Amniotic epithelial cell (primary cell): ENCODE measurements around the gene GUCY1A2.
"Not testable (repeated sequence)": the region's sequence is repeated elsewhere in the genome, so short reads cannot be mapped to it uniquely, and the experiment has no call there.

Source experiments
- DNase-seq: peaks from one replicate; pipeline ENCODE4 v3.0.0-alpha.2; 2010; ENCODE audit warnings: low read depth

Gene GUCY1A2

DNA sequence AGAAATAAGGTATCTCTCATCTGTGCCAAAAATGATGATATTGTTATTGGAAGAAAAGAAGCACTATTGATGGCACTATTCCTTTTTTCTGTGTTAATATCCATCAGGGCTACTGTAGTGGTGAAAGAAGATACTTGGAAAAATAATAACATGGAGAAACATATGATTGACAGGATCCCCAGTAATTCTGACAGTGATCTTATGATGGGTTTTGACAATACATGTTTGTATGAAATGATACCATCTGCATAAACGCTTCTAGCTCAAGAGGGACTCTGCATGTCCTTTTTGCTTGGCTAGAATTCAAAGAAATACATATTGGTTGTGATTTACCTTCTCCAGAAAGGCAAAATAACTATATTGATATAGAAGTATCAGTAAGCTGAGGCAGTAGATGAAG, 178.1 kb downstream of the GUCY1A2 start:
- no peak for DNase-seq

DNA sequence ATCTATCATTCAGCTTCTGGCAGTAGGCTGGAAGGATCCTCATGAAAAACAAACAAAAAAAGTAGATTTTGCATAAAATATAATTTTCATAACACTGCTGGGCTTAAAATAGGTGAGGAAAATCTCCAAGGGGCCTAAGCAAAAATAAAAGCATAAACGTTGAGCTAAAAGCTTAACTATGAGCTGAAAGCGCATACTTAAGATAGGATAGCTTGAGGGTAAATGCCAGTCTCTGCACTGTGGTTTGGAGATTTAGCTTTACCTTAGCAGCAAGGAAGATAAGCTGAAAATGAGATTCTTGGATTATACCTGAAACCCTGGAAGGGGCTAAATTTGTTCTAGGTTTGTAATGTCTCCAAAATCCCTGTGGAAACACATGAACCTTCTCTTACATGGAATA, 183.7 kb downstream of the GUCY1A2 start:
- no peak for DNase-seq

GRCh38 chr11:106828976-106829375, 189.3 kb downstream of the GUCY1A2 start:
- peak; percentile 65 for DNase-seq

DNA sequence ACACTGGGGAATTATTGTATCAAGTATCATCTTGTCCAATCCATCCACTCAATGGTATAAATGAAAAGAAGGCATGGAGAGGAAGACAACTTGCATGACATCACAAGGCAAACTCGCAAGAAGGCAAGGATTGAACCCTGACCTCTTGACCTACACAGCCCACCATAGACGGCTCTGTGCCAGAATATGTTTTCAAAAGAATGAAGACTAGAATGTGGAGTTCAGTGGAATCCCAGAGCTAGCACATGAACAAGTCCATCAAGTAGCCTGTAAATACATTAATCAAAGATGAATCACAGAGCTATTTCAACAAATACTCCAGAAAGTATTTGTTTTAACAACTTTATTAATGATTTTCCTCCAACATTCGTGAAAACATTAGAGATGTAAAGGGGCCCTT, 189.7 kb downstream of the GUCY1A2 start:
- DNase-seq, result peak; percentile 52

DNA sequence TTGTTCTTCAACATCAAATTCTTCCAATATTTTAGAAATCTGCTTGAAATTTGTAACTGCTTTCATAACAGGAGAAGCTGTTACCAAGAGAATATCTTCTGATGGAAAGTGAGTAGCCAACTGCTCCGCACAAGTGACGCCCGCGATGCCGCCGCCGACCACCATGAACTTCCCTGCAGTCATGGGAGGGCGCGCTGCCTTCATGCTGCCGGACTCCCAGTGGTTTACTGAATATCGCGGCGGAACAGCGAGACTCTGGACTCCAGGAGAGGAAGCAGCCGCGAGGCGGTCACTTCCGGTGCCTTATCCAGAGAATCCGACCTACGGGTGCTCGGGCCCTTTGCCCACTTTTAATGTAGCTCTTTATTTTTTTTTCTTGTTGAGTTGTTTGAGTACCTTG, 190.6 kb downstream of the GUCY1A2 start:
- no peak for DNase-seq

DNA sequence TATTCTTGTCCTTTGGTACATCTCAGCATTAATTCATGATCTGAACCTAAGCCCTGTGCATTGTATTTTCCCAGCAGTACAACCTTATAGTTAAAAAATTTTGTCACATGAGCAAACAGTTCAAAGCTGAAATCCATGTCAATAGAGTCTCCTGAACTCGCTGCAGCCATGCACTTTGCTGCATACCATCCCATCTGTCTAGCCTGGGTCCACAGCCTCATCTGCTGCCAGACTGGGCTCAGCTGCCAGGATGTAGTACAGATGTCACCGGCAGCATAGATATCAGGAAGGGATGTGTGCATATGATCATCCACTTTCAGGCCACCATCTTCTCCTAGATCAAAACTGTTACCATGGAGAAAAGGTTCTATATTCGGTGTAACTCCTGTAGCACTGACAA, 191.7 kb downstream of the GUCY1A2 start:
- DNase-seq, result not testable (repeated sequence)

DNA sequence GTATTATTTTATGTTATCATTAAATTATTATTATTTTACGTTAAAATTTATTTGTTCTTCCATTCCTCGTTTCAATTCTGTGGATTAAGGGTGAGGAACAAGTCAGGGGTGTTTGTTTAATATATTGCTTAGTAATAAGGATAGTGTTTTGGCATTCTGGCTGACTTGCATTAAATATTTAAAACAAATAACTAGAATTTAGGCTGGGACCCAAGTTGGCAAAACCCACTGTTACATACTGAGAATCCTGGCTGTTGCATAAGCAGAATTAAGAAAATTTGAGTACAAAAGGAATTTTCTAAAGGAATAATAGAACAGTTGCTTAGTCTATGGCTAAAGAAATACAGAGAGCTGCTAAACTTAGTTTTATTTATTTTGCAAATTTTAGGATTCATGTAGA, 196.4 kb downstream of the GUCY1A2 start:
- DNase-seq, result no peak

DNA sequence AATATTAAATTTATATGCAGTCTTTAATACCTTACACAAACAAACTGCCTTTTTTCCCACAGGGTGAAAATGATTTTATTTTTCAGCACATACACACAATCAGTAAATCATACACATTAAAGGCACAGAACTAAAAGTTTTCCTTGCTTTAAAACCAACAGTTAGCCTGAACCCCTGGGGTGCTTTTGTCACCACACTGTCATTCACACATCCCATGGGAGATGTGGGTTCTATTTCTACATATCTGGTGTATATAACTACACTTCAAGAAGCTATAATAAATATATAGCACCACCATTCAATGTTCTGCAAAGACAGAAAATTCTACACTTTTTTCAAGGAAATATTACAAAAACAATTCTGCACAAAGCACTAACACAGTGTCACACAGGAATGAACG, 197.0 kb downstream of the GUCY1A2 start:
- no peak for DNase-seq

DNA sequence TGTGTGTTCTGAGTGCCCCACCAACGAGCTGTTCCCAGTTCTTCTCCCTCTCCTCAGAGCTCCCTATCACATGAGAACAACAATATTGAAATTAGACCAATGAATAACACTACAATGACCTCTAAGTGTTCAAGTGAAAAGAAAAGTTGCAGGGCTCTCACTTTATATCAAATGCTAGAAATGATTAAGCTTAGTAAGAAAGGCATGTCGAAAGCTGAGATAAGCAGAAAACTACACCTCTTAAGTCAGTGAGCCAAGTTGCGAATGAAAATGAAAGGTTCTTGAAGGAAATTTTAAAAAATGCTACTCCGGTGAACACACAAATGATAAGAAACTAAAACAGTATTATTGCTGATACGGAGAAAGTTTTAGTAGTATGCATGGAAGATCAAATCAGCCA, 199.8 kb downstream of the GUCY1A2 start:
- DNase-seq, result no peak

DNA sequence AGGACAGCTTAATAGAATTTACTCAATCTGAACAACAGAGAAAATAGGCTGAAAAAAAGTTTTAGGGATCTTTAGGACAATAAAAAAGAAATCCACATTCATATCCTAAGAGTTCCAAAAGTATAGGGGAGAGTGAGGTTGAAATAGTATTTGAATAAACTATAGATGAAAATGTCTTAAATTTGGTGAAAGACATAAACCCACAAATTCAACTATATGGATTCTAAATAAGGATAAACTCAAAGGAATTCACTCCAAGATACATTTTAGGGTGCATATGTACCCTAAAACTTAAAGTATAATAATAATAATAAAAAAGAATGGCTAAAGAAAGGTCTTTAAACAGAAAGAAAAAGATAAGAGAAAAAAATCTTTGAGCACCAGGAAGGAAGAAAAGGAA, 203.1 kb downstream of the GUCY1A2 start:
- DNase-seq, result no peak

DNA sequence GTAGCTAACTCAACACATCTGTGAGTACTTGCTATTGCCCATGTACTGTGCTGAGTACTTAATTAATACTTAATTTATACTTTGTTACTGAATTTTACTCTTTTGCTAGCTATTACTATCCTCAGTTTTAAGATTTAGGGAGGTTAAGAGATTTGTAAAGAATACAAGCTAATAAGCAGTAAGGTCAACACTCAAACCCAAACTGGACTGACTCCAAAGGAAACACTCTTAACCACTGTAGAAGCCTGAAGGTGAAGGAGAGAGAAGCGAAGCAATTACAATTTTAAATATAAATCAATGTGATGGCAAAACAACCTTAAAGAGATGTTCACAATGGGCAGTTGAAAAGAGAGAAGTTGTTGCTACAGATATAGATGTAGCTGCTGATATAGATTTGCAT, 204.5 kb downstream of the GUCY1A2 start:
- no peak for DNase-seq

- DNase-seq, result peak; percentile 4
Measured at GRCh38 chr11:106794058-106794457, 224.2 kb downstream of the GUCY1A2 start.

DNA sequence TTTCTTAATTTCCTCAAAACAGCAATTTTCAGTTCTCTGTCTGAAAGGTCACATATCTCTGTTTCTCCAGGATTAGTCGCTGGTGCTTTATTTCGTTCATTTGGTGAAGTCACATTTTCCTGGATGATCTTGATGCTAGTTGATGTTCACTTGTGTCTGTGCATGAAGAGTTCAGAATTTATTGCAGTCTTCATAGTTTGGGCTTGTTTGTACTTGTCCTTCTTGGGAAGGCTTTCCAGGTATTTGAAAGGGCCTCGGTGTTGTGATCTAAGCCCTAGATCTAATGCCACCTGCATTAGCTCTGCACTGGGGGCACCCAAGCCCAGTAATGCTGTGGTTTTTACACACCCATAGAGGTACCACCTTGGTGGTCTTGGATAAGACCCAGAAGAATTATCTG, 228.9 kb downstream of the GUCY1A2 start:
- no peak for DNase-seq

- DNase-seq, result no peak
Measured at GRCh38 chr11:106787454-106787853, 230.8 kb downstream of the GUCY1A2 start.

- peak; percentile 9 for DNase-seq
Measured at GRCh38 chr11:106785913-106786650, 232.2 kb downstream of the GUCY1A2 start.

DNA sequence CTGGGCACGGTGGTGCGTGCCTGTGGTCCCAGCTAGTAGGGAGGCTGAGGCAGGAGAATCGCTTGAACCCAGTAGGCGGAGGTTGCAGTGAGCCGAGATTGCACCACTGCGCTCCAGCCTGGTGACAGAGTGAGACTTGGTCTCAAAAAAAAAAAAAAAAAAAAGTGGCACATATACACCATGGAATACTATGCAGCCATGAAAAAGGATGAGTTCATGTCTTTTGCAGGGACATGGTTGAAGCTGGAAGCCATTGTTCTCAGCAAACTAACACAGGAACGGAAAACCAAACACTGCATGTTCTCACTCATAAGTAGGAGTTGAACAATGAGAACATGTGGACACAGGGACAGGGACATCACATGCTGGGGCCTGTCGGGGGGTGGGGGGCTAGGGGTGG, 241.0 kb downstream of the GUCY1A2 start:
- DNase-seq, result not testable (repeated sequence)

DNA sequence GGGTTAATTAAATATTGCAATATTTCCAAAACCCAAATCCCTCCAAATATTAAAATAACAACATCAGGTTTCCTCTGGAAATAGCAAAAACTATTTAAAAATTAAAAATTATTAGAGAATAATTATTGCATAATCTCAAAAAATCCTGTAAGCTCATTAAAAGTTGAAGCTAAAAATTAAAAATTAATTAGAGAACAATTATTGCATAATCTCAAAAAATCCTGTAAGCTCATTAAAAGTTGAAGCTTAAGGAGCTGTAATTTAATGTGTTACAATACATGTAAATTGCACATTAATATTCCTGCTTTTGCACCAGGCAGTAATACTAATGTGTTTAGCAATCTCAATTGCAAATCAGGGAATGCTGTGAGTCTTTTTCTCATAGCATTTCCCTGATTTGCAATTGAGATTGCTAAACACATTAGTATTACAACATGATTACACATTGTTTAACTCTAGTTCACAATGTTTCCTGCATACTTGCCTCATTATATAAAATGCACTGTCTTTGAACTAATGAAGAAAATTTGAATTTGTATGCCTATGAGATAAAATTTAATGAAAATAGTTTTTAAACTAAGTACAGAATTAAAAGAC, 247.7 kb downstream of the GUCY1A2 start:
- peak; percentile 66 for DNase-seq

DNA sequence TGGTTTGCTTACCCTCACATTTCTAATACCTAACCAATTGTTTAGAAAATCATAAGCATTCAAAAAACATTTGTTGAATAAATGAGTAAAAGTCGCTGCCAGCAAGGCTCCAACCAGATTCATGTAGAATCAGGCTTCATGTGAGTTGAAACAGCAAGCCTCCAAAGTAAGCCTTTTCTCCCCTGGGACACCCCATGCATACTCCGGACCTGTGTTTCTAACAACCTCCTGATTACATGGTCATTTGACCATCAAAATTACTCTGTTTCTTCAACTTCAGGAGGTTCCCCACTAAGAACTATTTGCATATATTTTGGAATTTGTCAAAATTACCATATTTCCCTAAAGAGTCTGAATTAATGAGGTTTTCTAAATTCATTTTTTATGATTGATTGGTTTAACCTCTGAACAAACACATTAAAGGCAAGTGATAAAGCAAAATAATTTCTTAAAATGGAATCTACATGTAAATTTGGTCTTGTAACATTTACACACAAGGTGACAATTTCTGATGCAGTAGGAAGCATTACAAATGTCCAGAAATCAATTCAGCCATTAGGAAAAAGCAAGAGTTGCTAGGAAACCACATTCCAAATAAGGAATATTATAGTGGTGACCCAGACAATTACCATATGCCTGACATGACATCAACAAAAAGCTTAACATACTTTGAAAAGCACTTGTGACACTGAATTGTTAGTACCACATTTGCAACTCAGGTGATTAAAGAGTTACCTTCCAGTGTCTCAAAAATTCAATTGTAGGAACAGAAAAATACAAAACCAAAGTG, 252.6 kb downstream of the GUCY1A2 start:
- no peak for DNase-seq

DNA sequence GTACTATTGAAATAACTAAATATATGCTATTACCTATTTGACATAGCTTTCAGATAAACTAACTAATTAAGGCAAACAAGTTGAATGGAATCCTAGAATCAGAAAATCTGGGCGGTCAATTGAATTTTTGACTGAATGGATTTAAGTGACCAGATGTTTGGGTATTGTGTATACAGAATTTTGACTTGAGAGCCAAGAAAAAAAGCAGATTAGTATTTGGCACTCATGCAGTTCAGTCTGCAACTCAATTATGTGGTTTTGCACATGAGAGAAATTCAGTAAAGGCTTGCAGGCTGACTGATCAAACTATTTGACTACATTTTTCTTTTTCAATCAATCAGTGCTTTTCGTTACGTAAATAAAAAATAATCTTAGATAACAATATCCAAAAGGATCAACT, 254.8 kb downstream of the GUCY1A2 start:
- no peak for DNase-seq

DNA sequence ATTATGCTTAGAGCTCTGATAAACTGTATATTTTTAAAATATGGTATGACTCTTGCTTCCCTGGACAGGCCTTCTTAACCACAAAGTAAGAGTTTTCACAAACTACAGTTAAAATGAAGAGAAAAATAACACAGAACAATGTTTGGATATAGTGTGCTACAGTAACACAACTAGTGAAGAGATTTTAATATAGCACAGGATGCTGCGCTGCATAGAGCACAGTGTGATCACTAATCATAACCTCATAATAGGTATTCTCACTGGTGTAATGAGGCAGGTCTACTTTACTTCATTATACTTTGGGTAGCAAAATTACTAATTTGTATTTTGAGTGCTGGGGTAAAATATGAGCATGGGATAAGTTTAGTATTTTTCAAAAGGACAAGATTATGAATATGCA, 256.5 kb downstream of the GUCY1A2 start:
- no peak for DNase-seq

- no peak for DNase-seq
Measured at GRCh38 chr11:106761240-106761639, 257.0 kb downstream of the GUCY1A2 start.

GRCh38 chr11:106748059-106748458, 270.2 kb downstream of the GUCY1A2 start:
- DNase-seq, result no peak

DNA sequence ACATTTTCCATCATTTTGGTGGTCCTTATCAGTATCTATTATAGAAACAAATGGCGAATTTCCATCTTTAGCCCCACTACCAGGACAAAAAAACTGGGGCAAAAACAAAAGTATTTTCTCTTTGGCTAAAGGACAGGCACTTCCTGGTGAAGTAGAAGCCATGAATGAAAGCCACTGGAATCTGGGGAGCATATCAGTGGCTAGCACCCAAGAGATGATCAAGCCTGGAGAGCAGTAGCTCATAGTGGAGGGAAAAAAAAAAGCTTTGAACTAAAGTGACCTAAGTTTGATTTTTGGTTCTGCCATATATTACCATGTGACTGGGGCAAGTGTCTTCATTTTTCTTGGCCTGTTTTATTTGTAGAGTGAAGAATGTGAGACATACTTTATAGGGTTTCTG, 272.3 kb downstream of the GUCY1A2 start:
- DNase-seq, result no peak
